Muscle of back (tissue), 11 donors: Measurements from ENCODE around the gene SCD. TPM values are rescaled to one million over a fixed set of nuclear protein-coding genes. Genes with fewer than 3 reads are reported as not detected.
"Not testable (repeated sequence)": the region's sequence is repeated elsewhere in the genome, so short reads cannot be mapped to it uniquely, and the experiment has no call there.

Experiments used
- DNase-seq, 3 donors: peaks; one replicate each; pipeline versions ENCODE4 v3.0.0 to v3.0.0-alpha.2; 2013
- polyA plus RNA-seq, 10 donors: library from polyadenylated mRNA; unstranded; fragments of 120-200 nt; gene quantifications; one replicate each; pipeline ENCODE4 v1.2.1, GENCODE V29; 2013; ENCODE audit not compliant: insufficient read length in 10 of 10

Gene SCD
- polyA plus RNA-seq, 10 donors = 12.6 to 33.0 (median 19.0) TPM

- no peak for DNase-seq
Observed at GRCh38 chr10:100359529-100360150, 12.6 kb downstream of the SCD start.

DNA sequence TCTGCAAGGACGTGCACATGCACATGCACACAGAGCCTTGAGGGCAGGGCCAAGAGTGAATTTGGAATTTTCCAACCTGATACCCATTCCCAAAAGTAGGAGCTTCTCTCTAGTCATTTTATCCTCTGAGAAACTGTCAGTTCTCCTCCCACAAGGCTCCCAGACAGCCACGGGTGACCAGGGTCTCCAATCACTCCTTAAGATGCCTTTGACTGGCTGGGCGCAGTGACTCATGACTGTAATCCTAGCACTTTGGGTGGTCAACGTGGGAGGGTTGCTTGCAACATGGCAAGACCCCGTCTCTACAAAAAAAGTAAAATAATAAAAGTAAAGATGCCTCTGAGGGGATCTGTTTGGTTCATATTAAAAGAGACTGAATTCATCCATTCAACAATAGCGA, 13.2 kb downstream of the SCD start:
- no peak for DNase-seq

DNA sequence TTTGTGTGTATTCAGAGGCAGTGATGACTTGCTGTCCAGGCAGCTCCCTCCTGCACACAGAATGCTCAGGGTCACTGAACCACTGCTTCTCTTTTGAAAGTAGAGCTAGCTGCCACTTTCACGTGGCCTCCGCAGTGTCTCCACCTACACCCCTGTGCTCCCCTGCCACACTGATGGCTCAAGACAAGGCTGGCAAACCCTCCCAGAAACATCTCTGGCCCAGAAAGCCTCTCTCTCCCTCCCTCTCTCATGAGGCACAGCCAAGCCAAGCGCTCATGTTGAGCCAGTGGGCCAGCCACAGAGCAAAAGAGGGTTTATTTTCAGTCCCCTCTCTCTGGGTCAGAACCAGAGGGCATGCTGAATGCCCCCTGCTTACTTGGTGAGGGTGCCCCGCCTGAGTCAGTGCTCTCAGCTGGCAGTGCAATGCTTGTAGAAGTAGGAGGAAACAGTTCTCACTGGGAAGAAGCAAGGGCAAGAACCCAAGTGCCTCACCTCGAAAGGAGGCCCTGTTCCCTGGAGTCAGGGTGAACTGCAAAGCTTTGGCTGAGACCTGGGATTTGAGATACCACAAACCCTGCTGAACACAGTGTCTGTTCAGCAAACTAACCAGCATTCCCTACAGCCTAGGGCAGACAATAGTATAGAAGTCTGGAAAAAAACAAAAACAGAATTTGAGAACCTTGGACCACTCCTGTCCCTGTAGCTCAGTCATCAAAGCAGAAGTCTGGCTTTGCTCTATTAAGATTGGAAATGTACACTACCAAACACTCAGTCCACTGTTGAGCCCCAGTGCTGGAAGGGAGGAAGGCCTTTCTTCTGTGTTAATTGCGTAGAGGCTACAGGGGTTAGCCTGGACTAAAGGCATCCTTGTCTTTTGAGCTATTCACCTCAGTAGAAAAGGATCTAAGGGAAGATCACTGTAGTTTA, 15.8 kb downstream of the SCD start:
- DNase-seq = no peak

- no peak for DNase-seq
Observed at GRCh38 chr10:100364175-100364574, 17.1 kb downstream of the SCD start.

DNA sequence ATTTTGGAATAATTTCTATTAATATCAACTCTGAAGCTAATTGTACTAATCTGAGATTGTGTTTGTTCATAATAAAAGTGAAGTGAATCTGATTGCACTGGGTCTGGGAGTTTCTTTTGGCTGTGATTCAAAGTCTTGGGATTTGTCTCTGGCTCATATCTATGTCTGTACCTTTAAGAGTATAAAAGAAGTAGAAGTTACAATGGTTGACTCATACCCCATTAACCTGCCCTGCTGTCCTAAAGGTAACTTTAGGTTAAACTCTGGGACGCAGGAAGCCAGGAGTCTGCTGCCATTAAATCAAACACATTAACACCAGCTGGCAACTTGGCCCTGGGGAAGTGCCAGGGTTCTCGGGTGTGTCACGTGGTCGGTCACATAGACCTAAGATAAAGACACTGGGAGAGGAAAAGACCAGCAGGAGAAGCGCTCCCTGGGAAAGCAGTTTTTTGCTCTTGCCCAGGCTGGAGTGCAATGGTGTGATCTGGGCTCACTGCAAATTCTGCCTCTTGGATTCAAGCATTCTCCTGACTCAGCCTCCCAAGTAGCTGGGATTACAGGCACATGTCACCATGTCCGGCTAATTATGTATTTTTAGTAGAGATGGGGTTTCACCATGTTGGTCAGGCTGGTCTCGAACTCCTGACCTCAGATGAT, 17.8 kb downstream of the SCD start:
- peak in 1 of 3 donors; percentile 35 for DNase-seq

DNA sequence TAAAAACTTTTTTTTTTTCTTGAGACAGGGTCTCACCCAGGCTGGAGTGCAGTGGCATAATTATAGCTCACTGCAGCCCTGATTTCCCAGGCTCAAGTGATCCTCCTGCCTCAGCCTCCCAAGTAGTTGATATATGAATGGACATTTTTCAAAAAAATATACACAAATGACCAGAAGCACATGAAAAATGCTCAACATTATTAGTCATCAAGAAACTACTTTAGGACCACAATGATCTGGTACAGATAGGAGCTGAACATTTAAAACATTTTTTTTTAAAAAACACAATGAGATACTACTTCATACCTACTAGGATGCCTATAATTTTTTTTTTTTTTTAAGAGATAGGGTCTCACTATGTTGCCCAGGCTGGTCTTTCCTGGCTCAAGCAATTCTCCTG, 21.7 kb downstream of the SCD start:
- DNase-seq = no peak

DNA sequence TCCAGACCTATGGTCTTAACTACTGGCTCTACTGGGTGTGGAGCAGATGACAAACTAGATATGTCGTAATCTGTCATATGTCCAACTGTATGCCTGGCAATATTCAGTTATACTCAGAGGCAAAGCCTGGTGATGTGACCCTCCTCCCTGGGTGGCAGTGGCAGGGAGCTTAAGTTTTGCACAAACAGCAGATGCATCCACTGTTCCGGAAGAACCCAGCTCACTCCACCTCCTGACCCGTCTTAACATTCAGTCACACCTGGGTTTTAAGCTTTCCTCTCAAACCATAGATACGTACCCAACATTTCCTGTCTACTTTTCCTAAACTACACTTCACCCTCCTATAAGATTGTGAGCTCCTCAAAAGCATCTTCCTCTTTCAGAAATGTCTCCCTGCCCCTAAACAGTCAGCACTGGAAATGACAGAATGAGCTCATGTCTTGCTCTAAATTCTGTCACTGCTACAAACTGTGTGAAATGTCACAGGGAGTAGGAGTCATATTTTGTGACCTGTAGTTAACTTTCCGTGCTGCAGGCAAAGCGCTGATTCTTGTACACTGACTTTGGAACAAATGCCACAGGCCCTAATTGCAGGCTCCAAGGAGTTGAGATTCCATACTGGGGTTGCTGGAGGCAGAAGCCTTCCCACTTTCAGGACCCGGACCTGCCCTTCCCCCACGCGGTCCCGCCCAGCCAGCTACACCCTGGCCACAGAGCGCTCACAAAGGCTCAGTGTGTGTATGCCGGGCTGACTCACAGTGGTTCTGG, 23.9 kb downstream of the SCD start:
- DNase-seq = peak; percentile 34 to 67 (median 66)

DNA sequence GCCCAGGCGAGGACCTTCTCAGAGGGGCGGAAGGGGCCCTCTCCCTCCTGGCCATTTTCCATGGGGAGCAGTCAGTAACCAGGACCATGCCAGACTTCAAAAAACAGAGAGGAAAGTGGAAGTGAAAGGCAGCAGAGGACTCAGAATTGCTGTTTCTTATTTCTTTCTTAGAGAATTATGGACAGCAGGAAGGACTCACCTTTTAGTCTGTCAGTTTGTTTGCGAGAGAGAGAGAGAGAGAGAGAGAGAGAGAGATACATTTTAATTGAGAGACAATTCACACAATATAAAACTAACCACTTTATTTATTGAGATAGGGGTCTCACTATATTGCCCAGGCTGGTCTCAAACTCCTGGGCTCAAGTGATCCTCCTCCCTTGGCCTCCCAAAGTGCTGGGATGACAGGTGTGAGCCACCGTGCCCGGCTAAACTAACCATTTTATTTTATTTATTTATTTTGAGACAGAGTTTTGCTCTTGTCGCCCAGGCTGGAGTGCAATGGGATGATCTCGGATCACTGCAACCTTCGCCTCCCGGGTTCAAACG, 24.5 kb downstream of the SCD start:
- no peak for DNase-seq

- DNase-seq = no peak
Observed at GRCh38 chr10:100372415-100373297, 25.6 kb downstream of the SCD start.

DNA sequence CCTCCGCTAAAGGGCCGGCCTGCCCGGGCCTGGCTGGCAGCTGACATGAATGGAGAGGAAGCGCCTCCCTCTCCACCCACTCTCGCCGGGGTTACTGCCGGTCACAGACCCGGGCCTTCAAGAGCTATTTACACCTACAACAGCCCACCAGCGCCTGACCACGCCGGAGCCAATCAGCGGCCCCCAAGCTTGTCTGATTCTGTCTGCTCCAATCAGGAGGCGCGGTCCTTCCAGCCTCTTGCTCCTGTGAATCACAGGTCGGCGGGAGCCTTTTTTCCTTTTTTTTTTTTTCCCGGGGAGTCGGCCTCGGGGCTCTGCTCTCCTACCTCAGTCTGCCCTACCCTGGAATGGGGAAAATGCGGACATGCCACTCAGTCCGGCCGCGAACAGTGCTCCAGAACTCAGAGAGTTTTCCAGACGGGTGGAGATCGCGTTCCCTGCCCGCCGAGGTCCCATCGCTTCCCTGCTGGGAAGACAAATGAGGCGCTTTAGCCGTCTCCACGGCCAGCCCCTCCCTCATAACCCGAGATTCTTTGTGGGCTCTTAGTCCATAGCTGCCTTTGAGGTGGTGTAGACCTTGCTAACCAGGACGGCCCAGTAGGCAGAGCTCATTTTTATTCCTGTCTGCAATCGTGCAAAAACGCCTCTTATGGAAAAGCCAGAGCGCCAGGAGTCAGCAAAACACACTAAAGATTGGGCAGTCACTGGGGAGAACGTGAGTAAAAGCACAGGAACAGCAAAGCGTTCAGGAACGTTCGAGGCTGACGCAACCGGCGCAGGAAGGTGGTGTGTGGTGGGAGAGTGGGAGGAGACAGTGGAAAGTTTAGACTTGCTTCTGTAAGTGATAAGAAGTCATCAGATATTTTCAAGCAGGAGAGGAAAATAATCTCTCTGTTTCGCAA, 26.5 kb downstream of the SCD start:
- DNase-seq = peak; percentile 94 to 99 (median 97)

GRCh38 chr10:100374200-100374655, 27.2 kb downstream of the SCD start:
- DNase-seq = no peak

GRCh38 chr10:100374677-100375353, 27.8 kb downstream of the SCD start:
- DNase-seq = not testable (repeated sequence)

DNA sequence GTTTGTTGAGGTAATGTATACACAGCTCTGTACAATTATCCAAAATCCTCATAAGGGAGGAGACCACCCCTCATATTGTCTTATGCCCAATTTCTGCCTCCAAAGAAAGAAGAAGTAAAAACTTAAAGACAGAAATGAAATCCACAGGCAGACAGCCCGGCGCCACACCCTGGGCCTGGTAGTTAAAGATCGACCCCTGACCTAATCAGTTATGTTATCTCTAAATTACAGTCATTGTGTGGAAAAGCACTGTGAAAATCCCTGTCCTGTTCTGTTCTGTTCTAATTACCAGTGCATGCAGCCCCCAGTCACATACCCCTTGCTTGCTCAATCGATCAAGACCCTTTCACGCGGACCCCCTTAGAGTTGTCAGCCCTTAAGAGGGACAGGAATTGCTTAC, 29.6 kb downstream of the SCD start:
- not testable (repeated sequence) for DNase-seq

GRCh38 chr10:100377830-100378229, 30.8 kb downstream of the SCD start:
- no peak for DNase-seq

DNA sequence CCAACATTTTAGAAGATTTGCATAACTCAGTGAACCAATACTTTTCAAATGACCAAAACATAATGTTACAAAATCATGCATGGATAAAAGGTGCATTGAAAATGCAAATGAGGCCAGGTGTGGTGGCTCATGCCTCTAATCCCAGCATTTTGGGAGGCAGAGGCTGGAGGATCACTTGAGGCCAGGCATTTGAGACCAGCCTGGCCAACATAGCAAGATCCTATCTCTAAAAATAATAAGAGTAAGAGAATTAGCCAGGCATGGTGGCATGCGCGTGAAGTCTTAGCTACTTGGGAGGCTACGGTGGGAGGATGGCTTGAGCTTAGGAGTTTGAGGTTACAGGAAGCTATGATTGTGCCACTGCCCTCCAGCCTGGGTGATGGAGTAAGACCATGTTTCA, 33.4 kb downstream of the SCD start:
- no peak for DNase-seq

DNA sequence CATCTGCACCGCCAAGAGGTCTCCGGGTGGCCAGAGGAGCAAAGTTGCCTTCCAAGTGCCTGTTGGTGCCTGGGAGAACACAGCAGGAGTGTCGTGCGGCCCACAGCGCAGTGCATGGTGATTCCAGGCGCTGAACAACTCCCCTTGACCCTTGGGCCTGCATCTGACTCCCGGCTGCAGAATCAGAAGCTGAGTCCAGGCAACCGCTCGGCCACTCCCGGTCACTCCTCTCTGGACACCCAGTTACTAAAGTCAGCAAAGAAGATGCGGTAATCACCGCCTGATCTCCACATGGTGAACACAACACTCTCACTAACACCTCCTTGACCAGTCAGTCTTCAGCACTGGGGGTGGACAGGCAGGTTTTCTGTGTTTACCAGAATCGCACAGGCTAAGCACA, 35.5 kb downstream of the SCD start:
- no peak for DNase-seq

DNA sequence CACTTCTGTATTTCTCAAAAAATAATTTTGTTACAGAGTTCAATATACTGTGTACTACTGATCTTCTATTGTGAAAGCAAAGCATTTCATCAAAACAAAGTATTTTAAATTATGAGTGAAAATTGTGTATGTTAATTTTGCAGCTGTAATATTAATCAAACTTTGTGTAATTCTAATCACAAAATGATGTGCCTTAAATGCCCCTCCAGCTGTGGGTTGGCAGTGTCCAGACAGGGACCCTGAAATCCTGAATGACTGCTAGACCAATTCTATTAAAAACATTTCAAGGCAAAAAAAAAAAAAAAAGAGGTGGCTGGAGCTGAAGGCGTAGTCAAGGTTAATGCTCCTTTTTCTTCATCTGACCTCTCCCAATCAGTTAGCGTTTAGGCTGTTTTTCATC, 36.2 kb downstream of the SCD start:
- DNase-seq = no peak

DNA sequence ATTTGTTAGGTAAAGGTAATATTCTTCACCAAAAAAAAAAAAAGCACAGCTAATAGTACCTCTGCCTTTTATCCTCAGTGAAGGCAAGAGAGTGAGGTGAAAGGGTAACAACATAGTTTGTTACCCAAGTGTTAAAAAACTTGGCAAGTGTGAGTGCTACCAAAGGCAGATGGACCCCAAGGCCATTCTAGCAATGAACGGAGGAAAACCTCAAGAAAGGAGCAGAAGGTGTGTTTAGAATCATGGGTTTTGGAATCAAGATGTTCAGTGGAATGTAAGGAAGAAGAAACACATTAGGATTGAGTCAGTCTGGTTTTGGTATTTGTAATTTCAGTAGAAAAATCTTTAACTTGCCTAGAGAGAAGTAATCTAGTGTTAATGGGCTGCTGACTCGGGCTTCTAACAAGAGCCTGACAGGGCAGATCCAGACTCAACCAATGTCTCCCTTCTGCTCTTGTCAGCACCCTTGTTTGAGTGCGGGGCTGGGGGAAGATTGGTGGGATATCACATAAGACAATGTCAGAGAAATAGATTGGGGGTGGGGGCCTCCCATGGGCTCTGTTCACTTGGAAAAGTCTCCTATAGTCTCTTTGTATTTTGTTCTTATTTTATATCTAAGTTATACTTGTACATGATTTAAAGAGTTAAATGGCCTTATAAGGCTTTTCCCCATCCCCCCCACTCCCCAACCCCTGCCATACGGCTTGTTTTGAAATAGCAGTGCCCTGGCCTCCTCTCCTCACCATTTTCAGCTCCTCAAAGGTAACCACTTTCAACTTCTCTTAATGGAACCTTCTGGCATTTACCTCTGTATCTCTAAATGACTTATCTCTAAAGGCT, 44.4 kb downstream of the SCD start:
- DNase-seq = no peak
